Measurements from ENCODE around the gene TTYH2. TPM values are rescaled to one million over a fixed set of nuclear protein-coding genes. Genes with fewer than 3 reads are reported as not detected.

The TTYH2 gene
- polyA plus RNA-seq, 1 of the 3 experiments (the other 2 are of a cell fraction), result 16.1 TPM

DNA sequence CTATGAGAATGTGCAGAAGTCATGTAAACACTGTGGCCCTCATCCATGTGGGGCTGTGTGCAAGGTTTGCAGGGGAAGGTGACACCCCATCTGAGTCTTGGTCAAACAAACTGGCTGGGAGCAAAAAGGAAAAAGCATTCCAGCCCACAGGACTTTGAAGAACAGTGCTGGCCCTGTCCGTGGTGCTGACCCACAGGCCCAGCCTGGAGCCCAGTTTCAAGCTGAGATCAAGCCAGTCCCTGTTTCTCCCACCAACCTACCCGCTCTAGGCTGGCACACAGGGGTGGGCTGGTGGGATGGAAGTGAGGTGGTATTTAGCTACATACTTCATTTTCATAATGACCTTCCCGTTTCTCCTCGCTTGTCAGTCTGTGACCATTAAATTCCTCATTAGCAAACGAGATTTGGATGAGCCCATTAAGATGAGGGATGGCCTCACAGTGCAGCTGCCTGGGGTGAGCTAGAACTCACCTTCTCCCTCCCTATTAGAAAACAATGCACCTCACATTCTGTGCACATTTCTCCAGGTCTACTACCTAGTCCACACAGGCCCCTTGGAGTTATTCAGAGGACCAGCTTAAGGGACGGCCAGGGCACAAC, 22.5 kb upstream of the TTYH2 start:
- no peak overlapping the region for H3K27ac ChIP-seq (ENCODE audit: low read depth in 2 of 2, low read length in 1 of 2)

More for the DNA sequence above, 22.5 kb upstream of the TTYH2 start:
- H2AFZ ChIP-seq (ENCODE audit: low read depth), result no peak overlapping the region
- H3K4me2 ChIP-seq, result no peak overlapping the region
- 33% methylated on average over 6 of the region's 6 CpGs for WGBS (ENCODE audit: low lambda C conversion rate)
- H3K27me3 ChIP-seq (ENCODE audit: insufficient read depth), result peaks cover 19% of the 10 kb centered on the region
- no peaks in the 10 kb centered on the region for H3K79me2 ChIP-seq (ENCODE audit: insufficient read depth)
- TF ChIP-seq RFX5 (IDR thresholded peaks at IDR 0.05; ENCODE audit: low read length) (no peak), REST (IDR thresholded peaks at IDR 0.05; ENCODE audit: low read depth, low read length) (peak; percentile 95), IRF3 (IDR thresholded peaks at IDR 0.05; ENCODE audit: low read depth, low read length) (no peak), MEF2A (IDR thresholded peaks at IDR 0.05; ENCODE audit: borderline replicate concordance, low read depth) (no peak), EP300 (IDR thresholded peaks at IDR 0.05; ENCODE audit: borderline replicate concordance in 1 of 2, low read depth in 1 of 2, low read length in 1 of 2) (no peak)
- H4K20me1 ChIP-seq (ENCODE audit: insufficient read depth), result no peaks in the 10 kb centered on the region
- H3K9ac ChIP-seq, result no peak overlapping the region
- DNase-seq, result no peak
- H3K4me1 ChIP-seq (ENCODE audit: control insufficient read depth in 1 of 2, insufficient read depth in 2 of 2, low read depth in 1 of 2, low read length in 1 of 2), result peaks cover 0 to 9% of the 10 kb centered on the region in 2 experiments; a peak in 1 of 4 replicates
- POLR2A ChIA-PET, result no interaction called here
- no peaks in the 10 kb centered on the region for H3K9me2 ChIP-seq
- H3K36me3 ChIP-seq (replicated peaks in 1 of 2; ENCODE audit: control insufficient read depth in 1 of 2, insufficient read depth in 2 of 2, low read length in 1 of 2), result no peaks in the 10 kb centered on the region
- H3K9me3 ChIP-seq, result no peaks in the 10 kb centered on the region
- no peak overlapping the region for H3K4me3 ChIP-seq (ENCODE audit: low read depth in 2 of 2, low read length in 1 of 2)
- H3F3A ChIP-seq (replicated peaks; ENCODE audit: insufficient read depth), result no peaks in the 10 kb centered on the region
- CTCF ChIA-PET, result interaction anchor here (0.6 to 18.5 kb wide), 8 partner anchors 9 to 762 kb away, joined by 3 to 284 read pairs (median 4); partner anchors contain the start of gene RPL38

Measured in SK-N-SH (cell line).